OCI-LY1 (cell line): ENCODE measurements around the gene STK11IP.

ENCODE experiments used
- H2AFZ ChIP-seq: fragments of 200-600 bp; sonication (generic), shearing (Covaris generic); 2 replicates; pipeline ENCODE4 v1.6.0; 2014; ENCODE audit warnings: antibody characterized with exemption, mild to moderate bottlenecking, low read length
- H3F3A ChIP-seq: fragments of 200-600 bp; sonication (generic), shearing (Covaris generic); 2 replicates; pipeline ENCODE4 v1.6.0; 2014; ENCODE audit warnings: mild to moderate bottlenecking, antibody characterized with exemption, low read length, moderate library complexity; ENCODE audit not compliant: insufficient read depth
- H3K27ac ChIP-seq: fragments of 200-600 bp; sonication (generic); 2 replicates; pipeline ENCODE4 v1.5.1; 2014; ENCODE audit warnings: low read length, mixed run types, mild to moderate bottlenecking, low read depth; ENCODE audit not compliant: poor library complexity, severe bottlenecking
- H3K27me3 ChIP-seq: fragments of 200-600 bp; sonication (generic); 2 replicates; pipeline ENCODE4 v1.6.0; 2014; ENCODE audit warnings: antibody characterized with exemption, mild to moderate bottlenecking, low read length, moderate library complexity; ENCODE audit not compliant: insufficient read depth
- H3K36me3 ChIP-seq: fragments of 200-600 bp; sonication (generic); 2 replicates; pipeline ENCODE4 v1.6.1; 2014; ENCODE audit warnings: mild to moderate bottlenecking, antibody characterized with exemption, low read length, moderate library complexity, mixed read lengths; ENCODE audit not compliant: insufficient read depth
- H3K4me1 ChIP-seq: fragments of 200-600 bp; sonication (generic); 2 replicates; pipeline ENCODE4 v1.5.1; 2014; ENCODE audit warnings: mild to moderate bottlenecking, low read length, moderate library complexity; ENCODE audit not compliant: insufficient read depth, severe bottlenecking
- H3K4me2 ChIP-seq: fragments of 200-600 bp; sonication (generic), shearing (Covaris generic); 2 replicates; pipeline ENCODE4 v1.6.1; 2014; ENCODE audit warnings: low read length
- H3K4me3 ChIP-seq: fragments of 200-600 bp; sonication (generic); 2 replicates; pipeline ENCODE4 v1.5.1; 2014; ENCODE audit warnings: low read length, low read depth, mild to moderate bottlenecking, mixed read lengths; ENCODE audit not compliant: poor library complexity, severe bottlenecking
- H3K79me2 ChIP-seq: fragments of 200-600 bp; shearing (Covaris generic); 2 replicates; pipeline ENCODE4 v1.6.1; 2016; ENCODE audit warnings: mixed run types, low read length, mixed read lengths; ENCODE audit not compliant: insufficient read depth
- H3K9ac ChIP-seq: fragments of 200-600 bp; sonication (generic), shearing (Covaris generic); 2 replicates; pipeline ENCODE4 v1.6.1; 2014; ENCODE audit warnings: mild to moderate bottlenecking, low read length, mixed read lengths
- H3K9me2 ChIP-seq: fragments of 200-600 bp; sonication (generic), shearing (Covaris generic); 2 replicates; pipeline ENCODE4 v1.6.1; 2014; ENCODE audit warnings: low read depth, mild to moderate bottlenecking, low read length, mixed read lengths
- H3K9me3 ChIP-seq: fragments of 200-600 bp; shearing (Covaris generic); 2 replicates; pipeline ENCODE4 v1.6.1; 2014; ENCODE audit warnings: low read length, mixed read lengths
- H4K20me1 ChIP-seq: fragments of 200-600 bp; sonication (generic), shearing (Covaris generic); 2 replicates; pipeline ENCODE4 v1.6.0; 2016; ENCODE audit warnings: mild to moderate bottlenecking, low read length; ENCODE audit not compliant: insufficient read depth
- CTCF ChIP-seq: fragments of 200-600 bp; sonication (generic), shearing (Covaris generic); IDR thresholded peaks from 2 replicates; pipeline ENCODE4 v1.5.1; 2017; ENCODE audit warnings: mild to moderate bottlenecking, antibody characterized with exemption, low read length, moderate library complexity, mixed read lengths
- EZH2 ChIP-seq: fragments of 200-600 bp; sonication (generic), shearing (Covaris generic); IDR thresholded peaks from 2 replicates; pipeline ENCODE4 v1.8.0; 2017; ENCODE audit warnings: borderline replicate concordance, mixed run types, mild to moderate bottlenecking, antibody characterized with exemption, low read length, moderate library complexity, mixed read lengths

The STK11IP gene

GRCh38 chr2:219561179-219562048 is 36.2 kb upstream of the STK11IP start:
- Histone ChIP-seq H3K4me3 (no peak overlapping the region), H3K36me3 (no peaks in the 10 kb centered on the region), H3K27ac (no peak overlapping the region), H2AFZ (no peak overlapping the region), H3K79me2 (no peaks in the 10 kb centered on the region), H3K9me2 (no peaks in the 10 kb centered on the region), H3K27me3 (peaks cover 7% of the 10 kb centered on the region; the same call in 1 of the 2 replicates), H3K4me2 (no peak overlapping the region), H4K20me1 (no peaks in the 10 kb centered on the region), H3F3A (no peaks in the 10 kb centered on the region), H3K9ac (no peak overlapping the region), H3K9me3 (no peaks in the 10 kb centered on the region), H3K4me1 (no peaks in the 10 kb centered on the region)
- TF ChIP-seq CTCF (no peak), EZH2 (no peak)

GRCh38 chr2:219562049-219563020 is 35.3 kb upstream of the STK11IP start:
- Histone ChIP-seq H3K27me3 (peaks cover 3% of the 10 kb centered on the region; the same call in 1 of the 2 replicates), H3K4me1 (no peaks in the 10 kb centered on the region)
- TF ChIP-seq EZH2 (no peak), CTCF (no peak)

GRCh38 chr2:219563271-219563928 is 34.3 kb upstream of the STK11IP start:
- Histone ChIP-seq H3K27me3 (peaks cover 3% of the 10 kb centered on the region; the same call in 1 of the 2 replicates), H3K4me3 (no peak overlapping the region), H3K79me2 (no peaks in the 10 kb centered on the region), H4K20me1 (no peaks in the 10 kb centered on the region), H3K9ac (no peak overlapping the region), H3F3A (no peaks in the 10 kb centered on the region), H2AFZ (no peak overlapping the region), H3K9me2 (no peaks in the 10 kb centered on the region), H3K4me2 (no peak overlapping the region), H3K4me1 (no peaks in the 10 kb centered on the region), H3K36me3 (no peaks in the 10 kb centered on the region), H3K9me3 (no peaks in the 10 kb centered on the region), H3K27ac (no peak overlapping the region)
- TF ChIP-seq CTCF (no peak), EZH2 (no peak)

More at GRCh38 chr2:219562049-219563020, 35.3 kb upstream of the STK11IP start:
- Histone ChIP-seq H3K9me3 (no peaks in the 10 kb centered on the region), H3K4me3 (no peak overlapping the region), H3K9me2 (no peaks in the 10 kb centered on the region), H3F3A (no peaks in the 10 kb centered on the region), H3K79me2 (no peaks in the 10 kb centered on the region), H3K9ac (no peak overlapping the region), H3K27ac (no peak overlapping the region), H3K4me2 (no peak overlapping the region), H4K20me1 (no peaks in the 10 kb centered on the region), H3K36me3 (no peaks in the 10 kb centered on the region), H2AFZ (no peak overlapping the region)
